Coronary artery (tissue), 2 donors: ENCODE results near the gene PRM2.

ENCODE experiments used
- DNase-seq: peaks from one replicate; pipeline ENCODE4 v3.0.0-alpha.2; 2017; ENCODE audit warnings: low spot score
- H3K27ac ChIP-seq, 2 donors: fragments of 200-600 bp; sonication (generic); one replicate each; pipeline ENCODE4 v1.5.1; 2016 to 2019
- H3K4me3 ChIP-seq: fragments of 200-600 bp; sonication (generic); 2 replicates; pipeline ENCODE4 v1.5.1; 2016; ENCODE audit warnings: mild to moderate bottlenecking, moderate library complexity
- TF ChIP-seq, protein P1 (sequence below): fragments of 200-600 bp; sonication (generic); IDR thresholded peaks from one replicate; pipeline ENCODE4 v1.5.1; 2019; ENCODE audit warnings: antibody characterized with exemption

The PRM2 gene

DNA sequence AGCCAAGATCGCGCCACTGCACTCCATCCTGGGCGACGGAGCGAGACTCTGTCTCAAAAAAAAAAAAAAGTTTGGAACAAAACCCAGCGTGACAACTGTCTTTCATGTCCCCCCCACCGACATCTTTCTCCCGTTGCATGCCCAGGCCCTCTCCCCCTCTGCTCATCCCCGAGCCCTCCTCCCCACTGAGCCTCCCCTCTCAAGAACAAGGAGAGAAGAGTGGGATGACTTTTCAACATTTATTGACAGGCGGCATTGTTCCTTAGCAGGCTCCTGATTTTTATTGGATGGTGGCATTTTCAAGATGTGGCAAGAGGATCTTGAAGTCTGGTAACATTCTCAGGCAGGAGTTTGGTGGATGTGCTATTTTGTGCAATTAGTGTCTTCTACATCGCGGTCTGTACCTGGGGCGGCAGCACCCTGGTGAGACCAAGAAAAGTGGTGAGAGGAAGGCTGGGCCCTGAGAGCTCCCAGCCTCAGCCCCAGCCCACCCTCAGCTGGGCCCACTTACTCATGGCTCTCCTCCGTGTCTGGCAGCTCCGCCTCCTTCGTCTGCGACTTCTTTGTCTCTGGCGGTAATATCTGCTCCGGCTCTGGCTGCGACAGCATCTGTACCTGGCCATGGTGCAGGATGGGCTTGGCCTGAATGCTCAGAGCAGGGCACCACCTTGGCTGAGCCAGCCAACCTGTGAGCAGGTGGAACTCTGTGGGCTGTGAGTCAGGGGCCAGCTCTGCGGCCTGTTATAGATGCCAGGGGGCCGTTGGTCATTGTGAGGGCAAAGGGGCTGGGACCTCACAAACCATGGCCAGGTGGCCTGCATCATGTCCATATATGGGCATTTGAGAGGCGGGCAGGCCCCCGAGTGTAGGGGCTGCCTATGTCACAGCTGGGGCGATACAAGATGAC lies 4.6 kb upstream of the PRM2 start, which contains the start of gene PRM1:
Gene PRM1, minus strand, starts transcription at position 715 of the 907 bp plus-strand sequence. Its CDS starts 92 bp downstream, at position 623.
- DNase-seq = no peak
- no peak within 1 kb of the TSS for H3K27ac ChIP-seq
- TF ChIP-seq, protein P1, sequence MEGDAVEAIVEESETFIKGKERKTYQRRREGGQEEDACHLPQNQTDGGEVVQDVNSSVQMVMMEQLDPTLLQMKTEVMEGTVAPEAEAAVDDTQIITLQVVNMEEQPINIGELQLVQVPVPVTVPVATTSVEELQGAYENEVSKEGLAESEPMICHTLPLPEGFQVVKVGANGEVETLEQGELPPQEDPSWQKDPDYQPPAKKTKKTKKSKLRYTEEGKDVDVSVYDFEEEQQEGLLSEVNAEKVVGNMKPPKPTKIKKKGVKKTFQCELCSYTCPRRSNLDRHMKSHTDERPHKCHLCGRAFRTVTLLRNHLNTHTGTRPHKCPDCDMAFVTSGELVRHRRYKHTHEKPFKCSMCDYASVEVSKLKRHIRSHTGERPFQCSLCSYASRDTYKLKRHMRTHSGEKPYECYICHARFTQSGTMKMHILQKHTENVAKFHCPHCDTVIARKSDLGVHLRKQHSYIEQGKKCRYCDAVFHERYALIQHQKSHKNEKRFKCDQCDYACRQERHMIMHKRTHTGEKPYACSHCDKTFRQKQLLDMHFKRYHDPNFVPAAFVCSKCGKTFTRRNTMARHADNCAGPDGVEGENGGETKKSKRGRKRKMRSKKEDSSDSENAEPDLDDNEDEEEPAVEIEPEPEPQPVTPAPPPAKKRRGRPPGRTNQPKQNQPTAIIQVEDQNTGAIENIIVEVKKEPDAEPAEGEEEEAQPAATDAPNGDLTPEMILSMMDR = no peak
- no peak within 1 kb of the TSS for H3K4me3 ChIP-seq

GRCh38 chr16:11278681-11279628 lies 2.7 kb upstream of the PRM2 start:
- no peak overlapping the region for H3K27ac ChIP-seq
- DNase-seq = no peak
- TF ChIP-seq, protein P1 = no peak
- H3K4me3 ChIP-seq = no peak overlapping the region

- no peak overlapping the region for H3K27ac ChIP-seq
- TF ChIP-seq, protein P1 = no peak
- no peak for DNase-seq
- no peak overlapping the region for H3K4me3 ChIP-seq
Measured at GRCh38 chr16:11277607-11278337, 1.5 kb upstream of the PRM2 start.

- TF ChIP-seq, protein P1 = no peak
- DNase-seq = no peak
- Histone ChIP-seq H3K27ac (no peak overlapping the region), H3K4me3 (no peak overlapping the region)
Measured at GRCh38 chr16:11276896-11277593, 765 bp upstream of the PRM2 start.

- DNase-seq = no peak
- TF ChIP-seq, protein P1 = no peak
- H3K27ac ChIP-seq = no peak overlapping the region
- no peak overlapping the region for H3K4me3 ChIP-seq
Measured at GRCh38 chr16:11274964-11275363, 1.3 kb downstream of the PRM2 start.

GRCh38 chr16:11273721-11274324 lies 2.5 kb downstream of the PRM2 start:
- no peak overlapping the region for H3K27ac ChIP-seq
- DNase-seq = no peak

More at GRCh38 chr16:11273721-11274324, 2.5 kb downstream of the PRM2 start:
- TF ChIP-seq, protein P1 = no peak
- H3K4me3 ChIP-seq = no peak overlapping the region
